Duodenal mucosa (tissue), 2 donors: ENCODE data around the gene MEIKIN.
"Not testable (repeated sequence)": the region's sequence is repeated elsewhere in the genome, so short reads cannot be mapped to it uniquely, and the experiment has no call there.

ENCODE experiments used
- H3K27ac ChIP-seq: one replicate; pipeline ENCODE4 v1.7.0; 2013; ENCODE audit warnings: low read depth, low read length
- H3K27me3 ChIP-seq, 2 donors: one replicate each; pipeline ENCODE4 v1.7.0; 2013; ENCODE audit warnings: low read length in 2 of 2, control low read depth in 1 of 2; ENCODE audit not compliant: insufficient read depth in 2 of 2, control insufficient read depth in 1 of 2
- H3K36me3 ChIP-seq, 2 donors: one replicate each; pipeline ENCODE4 v1.7.0; 2013; ENCODE audit warnings: low read length in 2 of 2, control low read depth in 1 of 2; ENCODE audit not compliant: insufficient read depth in 2 of 2, control insufficient read depth in 1 of 2
- H3K4me1 ChIP-seq, 2 donors: one replicate each; pipeline ENCODE4 v1.7.0; 2013; ENCODE audit warnings: low read length in 2 of 2, control low read depth in 1 of 2; ENCODE audit not compliant: insufficient read depth in 2 of 2, control insufficient read depth in 1 of 2
- H3K4me3 ChIP-seq, 2 donors: one replicate each; pipeline ENCODE4 v1.7.0; 2013; ENCODE audit warnings: low read length in 2 of 2, low read depth in 1 of 2
- H3K9ac ChIP-seq, 2 donors: one replicate each; pipeline ENCODE4 v1.7.0; 2013; ENCODE audit warnings: low read length in 2 of 2, low read depth in 1 of 2
- H3K9me3 ChIP-seq, 2 donors: one replicate each; pipeline ENCODE4 v1.7.0; 2013; ENCODE audit warnings: low read length in 2 of 2, control low read depth in 1 of 2; ENCODE audit not compliant: control insufficient read depth in 1 of 2

The MEIKIN gene

DNA sequence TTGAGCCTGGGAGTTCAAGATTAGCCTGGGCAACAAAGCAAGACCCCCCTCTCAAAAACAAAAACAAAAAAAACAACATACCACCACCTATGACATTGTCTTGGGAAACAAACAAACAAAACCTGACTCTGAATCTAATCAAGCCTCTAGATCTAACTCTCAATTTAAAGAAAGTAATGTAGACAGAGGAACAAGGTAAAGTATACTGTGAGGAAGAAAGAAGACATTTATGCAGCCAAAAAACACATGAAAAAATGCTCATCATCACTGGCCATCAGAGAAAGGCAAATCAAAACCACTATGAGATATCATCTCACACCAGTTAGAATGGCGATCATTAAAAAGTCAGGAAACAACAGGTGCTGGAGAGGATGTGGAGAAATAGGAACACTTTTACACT is 167.3 kb downstream of the MEIKIN start:
- not testable (repeated sequence) for H3K27ac ChIP-seq, H3K4me1 ChIP-seq, H3K9me3 ChIP-seq, H3K27me3 ChIP-seq, H3K9ac ChIP-seq, H3K4me3 ChIP-seq, H3K36me3 ChIP-seq

GRCh38 chr5:131776450-131776849 is 169.0 kb downstream of the MEIKIN start:
- no peak overlapping the region for H3K4me3 ChIP-seq
- H3K27me3 ChIP-seq = no peaks in the 10 kb centered on the region
- H3K36me3 ChIP-seq = no peaks in the 10 kb centered on the region
- H3K9ac ChIP-seq = no peak overlapping the region
- H3K9me3 ChIP-seq = no peaks in the 10 kb centered on the region
- peaks cover 0 to 11% of the 10 kb centered on the region in 2 donors for H3K4me1 ChIP-seq
- H3K27ac ChIP-seq = no peak overlapping the region

DNA sequence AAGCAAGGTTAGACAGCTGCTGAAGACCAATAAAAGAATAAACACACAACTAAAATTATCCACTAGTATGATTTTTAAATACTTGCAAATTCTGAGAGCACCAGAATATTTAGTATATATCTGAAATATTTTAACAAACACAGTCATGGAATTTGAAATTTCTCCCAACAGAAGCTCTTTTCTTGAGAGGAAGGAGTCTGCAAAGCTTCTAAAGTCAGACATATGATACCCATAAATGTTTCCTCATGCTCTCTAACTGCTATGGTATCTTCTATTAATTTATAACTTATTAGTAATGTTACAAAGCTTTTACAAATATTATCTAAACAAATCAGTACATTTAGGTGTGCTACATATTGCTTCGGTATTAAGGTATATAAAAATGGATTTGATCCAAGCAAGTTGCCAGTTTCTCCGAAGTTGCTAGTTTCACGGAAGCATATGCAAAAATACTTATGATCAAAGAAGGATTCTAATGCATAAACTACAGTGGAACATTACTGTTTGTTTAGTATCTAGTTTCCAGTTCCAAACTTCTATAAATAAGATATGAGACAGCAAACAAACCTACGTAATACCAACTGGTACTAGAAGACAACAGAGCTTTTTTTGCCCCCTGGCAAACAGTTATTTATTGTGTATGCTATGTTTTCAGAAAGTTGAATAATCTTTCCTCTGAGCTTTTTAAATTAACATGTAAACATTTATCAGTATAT is 170.7 kb downstream of the MEIKIN start:
- peaks cover 0 to 11% of the 10 kb centered on the region in 2 donors for H3K4me1 ChIP-seq
- H3K9me3 ChIP-seq = no peaks in the 10 kb centered on the region
- no peak overlapping the region for H3K27ac ChIP-seq
- H3K36me3 ChIP-seq = no peaks in the 10 kb centered on the region
- no peak overlapping the region for H3K9ac ChIP-seq
- H3K4me3 ChIP-seq = no peak overlapping the region
- no peaks in the 10 kb centered on the region for H3K27me3 ChIP-seq

DNA sequence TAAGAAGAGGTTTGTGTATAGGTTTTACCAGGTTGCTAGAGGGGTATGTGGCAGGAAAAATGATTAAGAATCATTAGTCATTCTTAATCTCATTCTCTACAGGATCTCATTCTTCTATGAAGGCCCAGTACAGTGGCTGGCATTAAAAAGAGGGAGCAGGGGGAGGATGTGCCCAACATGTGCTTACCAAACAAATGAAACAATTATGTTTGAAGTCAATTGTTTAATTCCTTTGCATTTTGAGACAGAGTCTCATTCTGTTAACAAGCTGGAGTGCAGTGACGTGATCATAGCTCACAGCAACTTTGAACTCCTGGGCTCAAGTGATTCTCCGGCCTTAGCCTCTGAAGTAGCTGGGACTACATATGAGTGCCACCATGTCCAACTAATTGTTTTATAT is 171.7 kb downstream of the MEIKIN start:
- Histone ChIP-seq H3K4me1 (peaks cover 0 to 11% of the 10 kb centered on the region in 2 donors), H3K36me3 (no peaks in the 10 kb centered on the region), H3K9ac (no peak overlapping the region), H3K27ac (no peak overlapping the region), H3K27me3 (no peaks in the 10 kb centered on the region), H3K9me3 (no peaks in the 10 kb centered on the region), H3K4me3 (no peak overlapping the region)

- Histone ChIP-seq H3K27ac (no peak overlapping the region), H3K4me1 (peaks cover 0 to 11% of the 10 kb centered on the region in 2 donors)
Measured at GRCh38 chr5:131771692-131772091, 173.8 kb downstream of the MEIKIN start.

DNA sequence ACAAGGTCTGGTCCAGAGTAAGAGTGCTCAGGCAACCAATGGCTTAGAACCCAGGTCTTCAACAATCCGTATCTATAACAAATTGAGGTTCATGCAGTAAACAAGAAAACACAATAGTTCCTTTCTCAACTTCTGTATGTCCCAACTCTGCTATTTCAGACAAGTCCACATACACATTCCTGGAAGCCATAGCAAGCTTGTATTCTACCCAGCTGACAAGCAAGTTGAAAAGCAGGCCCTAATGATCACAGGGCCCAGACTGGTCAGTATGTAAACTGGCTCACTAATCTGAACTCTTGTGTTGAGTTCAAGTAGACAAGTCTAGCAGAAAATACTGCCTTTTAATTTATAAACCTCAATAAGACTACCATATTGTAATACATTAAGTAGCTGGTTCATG is 175.5 kb downstream of the MEIKIN start:
- Histone ChIP-seq H3K27ac (no peak overlapping the region), H3K36me3 (peaks cover 0 to 2% of the 10 kb centered on the region in 2 donors), H3K9me3 (no peaks in the 10 kb centered on the region), H3K27me3 (no peaks in the 10 kb centered on the region), H3K4me1 (peaks cover 0 to 11% of the 10 kb centered on the region in 2 donors), H3K9ac (no peak overlapping the region), H3K4me3 (no peak overlapping the region)

More at GRCh38 chr5:131771692-131772091, 173.8 kb downstream of the MEIKIN start:
- no peak overlapping the region for H3K4me3 ChIP-seq
- H3K27me3 ChIP-seq = no peaks in the 10 kb centered on the region
- H3K36me3 ChIP-seq = no peaks in the 10 kb centered on the region
- H3K9me3 ChIP-seq = no peaks in the 10 kb centered on the region
- no peak overlapping the region for H3K9ac ChIP-seq

DNA sequence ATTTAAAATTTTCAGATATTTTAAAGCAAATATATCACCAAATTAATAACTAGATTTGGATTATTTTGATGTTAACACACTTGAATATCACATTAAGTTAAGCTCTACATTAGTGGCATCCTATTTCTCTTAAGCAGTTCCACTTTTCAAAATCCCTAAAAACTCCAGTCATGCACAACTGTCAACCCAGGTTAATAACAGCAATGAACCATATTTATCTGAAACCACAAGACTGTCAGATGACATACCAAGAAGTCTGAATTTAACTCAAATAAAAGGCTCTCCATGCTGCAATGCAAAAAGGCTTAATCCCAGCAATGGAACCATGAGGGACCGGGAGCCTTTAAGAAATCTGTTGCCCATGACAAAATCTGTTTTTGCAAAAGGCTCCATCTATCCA is 176.1 kb downstream of the MEIKIN start:
- Histone ChIP-seq H3K4me3 (no peak overlapping the region), H3K9me3 (no peaks in the 10 kb centered on the region), H3K4me1 (peaks cover 0 to 11% of the 10 kb centered on the region in 2 donors), H3K27ac (no peak overlapping the region), H3K9ac (no peak overlapping the region), H3K36me3 (peaks cover 4 to 5% of the 10 kb centered on the region in 2 donors), H3K27me3 (no peaks in the 10 kb centered on the region)

GRCh38 chr5:131767891-131768290 is 177.6 kb downstream of the MEIKIN start:
- Histone ChIP-seq H3K27ac (no peak overlapping the region), H3K9me3 (no peaks in the 10 kb centered on the region), H3K36me3 (peaks cover 5 to 11% of the 10 kb centered on the region in 2 donors), H3K9ac (no peak overlapping the region), H3K4me3 (no peak overlapping the region), H3K27me3 (no peaks in the 10 kb centered on the region), H3K4me1 (peaks cover 0 to 7% of the 10 kb centered on the region in 2 donors)

GRCh38 chr5:131766689-131767088 is 178.8 kb downstream of the MEIKIN start:
- Histone ChIP-seq H3K27ac (no peak overlapping the region), H3K4me3 (no peak overlapping the region), H3K9me3 (no peaks in the 10 kb centered on the region), H3K27me3 (no peaks in the 10 kb centered on the region), H3K9ac (no peak overlapping the region), H3K36me3 (peaks cover 5 to 11% of the 10 kb centered on the region in 2 donors), H3K4me1 (peaks cover 0 to 3% of the 10 kb centered on the region in 2 donors)

GRCh38 chr5:131765261-131765660 is 180.2 kb downstream of the MEIKIN start:
- Histone ChIP-seq H3K4me3 (no peak overlapping the region), H3K4me1 (no peaks in the 10 kb centered on the region)

More at GRCh38 chr5:131765261-131765660, 180.2 kb downstream of the MEIKIN start:
- peaks cover 5 to 11% of the 10 kb centered on the region in 2 donors for H3K36me3 ChIP-seq
- H3K9ac ChIP-seq = no peak overlapping the region
- H3K9me3 ChIP-seq = no peaks in the 10 kb centered on the region
- H3K27ac ChIP-seq = no peak overlapping the region
- no peaks in the 10 kb centered on the region for H3K27me3 ChIP-seq
